ENCODE data around the gene GTPBP6.
"Not testable (repeated sequence)": the region's sequence is repeated elsewhere in the genome, so short reads cannot be mapped to it uniquely, and the experiment has no call there.

GTPBP6 gene

DNA sequence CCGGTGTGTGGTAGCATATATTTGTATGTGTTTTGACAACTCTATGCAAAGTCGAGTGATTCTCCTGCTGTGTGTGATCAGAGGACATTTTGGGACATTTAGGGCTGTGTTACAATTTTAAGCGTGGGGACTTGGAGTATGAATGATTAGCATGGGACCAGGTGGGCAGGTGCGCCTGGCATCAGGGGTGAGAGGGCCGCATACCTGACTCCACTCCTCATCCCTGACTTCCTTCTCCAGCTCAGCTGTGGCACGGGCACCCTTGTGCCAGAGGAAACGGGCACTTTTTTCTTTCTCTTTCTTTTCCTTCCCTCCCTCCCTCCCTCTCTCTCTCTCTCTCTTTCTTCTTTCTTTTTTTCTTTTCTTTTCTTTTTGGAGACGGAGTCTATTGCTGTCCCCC lies 53.1 kb downstream of the GTPBP6 start:
- DNase-seq (ENCODE audit: low read depth in 2 of 2, low spot score in 1 of 2), result no peak

DNA sequence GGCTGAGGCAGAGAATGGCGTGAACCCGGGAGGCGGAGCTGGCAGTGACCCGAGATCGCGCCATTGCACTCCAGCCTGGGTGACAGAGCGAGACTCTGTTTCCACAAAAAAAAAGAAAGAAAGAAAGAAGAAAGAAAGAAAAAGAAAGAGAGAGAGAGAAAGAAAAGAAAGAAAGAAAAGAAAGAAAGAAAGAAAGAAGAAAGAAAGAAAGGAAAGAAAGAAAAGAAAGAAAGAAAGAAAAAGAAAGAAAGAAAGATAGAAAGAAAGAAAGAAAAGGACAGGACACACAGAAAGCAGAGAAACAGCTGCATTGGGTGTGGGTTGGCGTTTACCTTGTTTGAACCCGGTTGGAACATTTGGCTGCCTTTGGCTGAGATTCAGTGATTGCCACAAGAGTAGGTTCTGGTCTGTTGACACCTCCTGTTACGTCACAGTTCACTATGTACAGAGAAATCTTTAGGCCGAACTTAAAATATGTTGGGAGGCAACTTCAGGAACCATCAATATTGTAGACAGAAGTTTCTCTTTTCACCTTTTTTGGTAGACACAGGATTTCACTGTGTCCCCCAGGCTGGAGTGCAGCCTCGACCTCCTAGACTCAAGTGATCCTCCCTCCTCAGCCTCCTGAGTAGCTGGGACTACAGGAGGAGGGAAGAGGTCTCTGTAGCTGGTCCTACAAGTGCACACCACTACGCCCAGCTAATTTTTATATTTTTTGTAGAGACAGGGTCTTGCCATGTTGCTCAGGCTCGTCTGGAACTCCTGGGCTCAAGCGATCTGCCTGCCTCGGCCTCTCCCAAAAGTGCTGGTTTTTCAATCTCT lies 53.8 kb downstream of the GTPBP6 start:
- DNase-seq (ENCODE audit: low read depth in 2 of 2, low spot score in 1 of 2), result no peak

DNA sequence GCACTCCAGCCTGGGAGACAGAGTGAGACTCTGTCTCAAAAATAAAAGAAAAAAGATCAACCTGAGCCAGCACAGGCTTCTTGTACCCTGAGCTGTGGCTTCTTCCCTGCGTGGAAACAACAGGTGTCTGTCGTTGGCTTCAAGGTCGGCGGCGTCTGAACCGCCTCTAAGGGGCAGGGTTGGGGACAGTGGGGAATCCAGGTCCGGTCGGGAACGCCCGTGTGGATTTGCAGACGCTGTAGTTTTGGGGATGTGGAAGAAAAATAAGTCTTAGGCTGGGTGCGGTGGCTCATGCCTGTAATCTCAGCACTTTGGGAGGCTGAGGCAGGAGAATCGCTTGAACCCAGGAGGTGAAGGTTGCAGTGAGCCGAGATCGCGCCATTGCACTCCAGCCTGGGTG lies 54.6 kb downstream of the GTPBP6 start:
- not testable (repeated sequence) for DNase-seq (ENCODE audit: low read depth in 2 of 2, low spot score in 1 of 2)

DNA sequence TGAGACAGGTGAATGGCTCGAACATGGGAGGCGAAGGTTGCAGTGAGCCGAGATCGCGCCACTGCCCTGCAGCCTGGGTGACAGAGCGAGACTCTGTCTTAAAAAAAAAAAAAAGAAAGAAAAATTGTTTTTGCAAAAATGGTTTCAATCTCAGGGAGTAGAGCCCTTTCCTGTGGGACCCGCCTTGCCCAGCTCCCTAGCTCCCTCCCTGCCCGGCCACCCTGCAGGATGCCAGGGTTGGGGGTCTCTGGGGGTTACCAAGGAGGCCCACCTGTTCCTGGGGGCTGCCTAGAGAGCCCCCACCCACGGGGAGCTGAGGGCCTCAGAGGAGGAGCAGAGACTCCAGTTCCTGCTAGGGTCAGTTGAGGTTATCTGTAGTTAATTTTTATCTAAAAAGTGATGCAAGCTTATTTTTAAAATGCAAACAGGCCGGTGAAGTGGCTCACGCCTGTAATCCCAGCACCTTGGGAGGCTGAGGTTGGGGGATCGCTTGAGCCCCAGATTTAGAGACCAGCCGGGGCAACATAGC lies 56.2 kb downstream of the GTPBP6 start:
- DNase-seq (ENCODE audit: low read depth in 2 of 2, low spot score in 1 of 2), result no peak

DNA sequence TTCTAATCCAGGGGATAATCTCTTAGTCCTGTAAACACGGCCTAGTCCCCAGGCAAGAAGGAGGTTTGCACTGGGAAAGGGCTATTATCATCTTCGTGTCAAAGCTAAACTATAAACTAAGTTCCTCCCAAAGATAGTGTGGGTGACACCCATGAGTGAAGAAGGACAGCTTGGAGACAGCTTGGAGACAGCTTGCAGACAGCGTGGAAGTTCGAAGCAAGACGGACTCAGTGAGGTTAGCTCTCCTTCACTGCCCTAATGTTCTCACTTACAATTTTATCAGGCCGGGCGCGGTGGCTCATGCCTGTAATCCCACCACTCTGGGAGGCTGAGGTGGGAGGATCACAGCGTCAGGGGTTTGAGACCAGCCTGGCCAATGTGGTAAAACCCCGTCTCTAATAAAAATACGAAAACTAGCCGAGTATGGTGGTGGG lies 56.7 kb downstream of the GTPBP6 start:
- DNase-seq (ENCODE audit: low read depth in 2 of 2, low spot score in 1 of 2), result no peak

DNA sequence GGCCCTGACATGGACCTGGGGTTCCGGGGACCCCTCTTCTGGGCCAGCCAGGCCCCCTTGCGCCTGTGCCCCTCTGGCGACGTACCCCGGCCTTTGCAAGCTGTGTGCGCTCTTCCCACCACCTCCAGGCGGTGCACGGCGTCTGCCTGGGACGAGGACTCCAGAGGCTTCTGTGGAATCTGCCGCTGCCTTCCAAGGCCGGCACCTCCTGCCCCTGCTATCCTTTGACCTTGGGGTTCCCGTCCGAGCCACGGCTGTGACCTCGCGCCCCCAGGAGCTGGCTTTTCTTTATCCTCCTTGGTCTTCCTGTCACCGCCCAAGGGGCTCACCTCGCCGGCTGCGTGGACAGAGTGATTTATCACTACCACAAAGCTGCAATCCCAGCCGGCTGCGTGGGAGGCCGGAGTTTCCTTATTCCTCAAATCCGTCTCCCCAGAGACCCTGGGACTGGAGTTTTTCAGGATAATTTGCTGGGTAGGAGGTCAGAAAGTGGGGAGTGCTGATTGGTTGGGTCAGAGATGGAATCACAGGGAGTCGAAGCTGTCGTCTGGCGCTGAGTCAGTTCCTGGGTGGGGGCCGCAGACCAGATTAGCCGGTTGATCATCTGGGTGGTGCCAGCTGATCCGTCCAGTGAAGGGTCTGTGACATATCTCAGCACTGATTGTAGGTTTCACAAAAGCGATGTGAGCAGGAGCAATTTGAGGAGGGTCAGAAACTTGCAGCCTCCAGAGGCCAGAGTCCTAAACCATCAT lies 57.3 kb downstream of the GTPBP6 start:
- DNase-seq (ENCODE audit: low read depth in 2 of 2, low spot score in 1 of 2), result no peak

DNA sequence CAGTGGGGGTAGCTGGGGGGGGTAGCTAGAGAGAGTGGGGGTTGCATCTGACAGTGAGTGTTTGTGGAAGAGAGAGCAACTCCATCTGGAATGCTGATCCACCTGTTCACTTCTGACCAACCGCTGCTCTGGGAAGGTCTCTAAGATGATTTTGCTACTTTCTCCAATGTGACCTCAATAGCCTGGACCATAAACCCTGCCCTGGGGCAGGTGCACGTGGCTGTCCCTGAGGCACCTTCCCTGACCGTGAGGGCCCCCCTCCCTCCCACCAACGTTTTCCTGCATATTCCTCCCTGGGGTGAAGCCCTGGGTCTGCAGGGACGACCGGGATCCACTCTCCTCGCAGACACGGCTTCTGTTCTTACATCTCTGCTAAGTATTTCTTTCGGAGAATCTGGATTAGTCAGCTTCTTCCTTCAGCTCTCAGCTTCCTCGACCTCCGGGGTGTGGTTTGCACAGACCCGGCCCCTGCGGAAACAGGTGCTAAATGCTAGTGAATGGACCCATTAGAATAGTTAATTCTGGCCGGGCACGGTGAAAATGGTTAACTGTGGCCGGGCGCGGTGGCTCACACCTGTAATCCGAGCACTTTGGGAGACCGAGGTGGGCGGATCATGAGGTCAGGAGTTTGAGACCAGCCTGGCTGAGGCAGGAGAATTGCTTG lies 58.8 kb downstream of the GTPBP6 start:
- DNase-seq (ENCODE audit: low read depth in 2 of 2, low spot score in 1 of 2), result no peak

DNA sequence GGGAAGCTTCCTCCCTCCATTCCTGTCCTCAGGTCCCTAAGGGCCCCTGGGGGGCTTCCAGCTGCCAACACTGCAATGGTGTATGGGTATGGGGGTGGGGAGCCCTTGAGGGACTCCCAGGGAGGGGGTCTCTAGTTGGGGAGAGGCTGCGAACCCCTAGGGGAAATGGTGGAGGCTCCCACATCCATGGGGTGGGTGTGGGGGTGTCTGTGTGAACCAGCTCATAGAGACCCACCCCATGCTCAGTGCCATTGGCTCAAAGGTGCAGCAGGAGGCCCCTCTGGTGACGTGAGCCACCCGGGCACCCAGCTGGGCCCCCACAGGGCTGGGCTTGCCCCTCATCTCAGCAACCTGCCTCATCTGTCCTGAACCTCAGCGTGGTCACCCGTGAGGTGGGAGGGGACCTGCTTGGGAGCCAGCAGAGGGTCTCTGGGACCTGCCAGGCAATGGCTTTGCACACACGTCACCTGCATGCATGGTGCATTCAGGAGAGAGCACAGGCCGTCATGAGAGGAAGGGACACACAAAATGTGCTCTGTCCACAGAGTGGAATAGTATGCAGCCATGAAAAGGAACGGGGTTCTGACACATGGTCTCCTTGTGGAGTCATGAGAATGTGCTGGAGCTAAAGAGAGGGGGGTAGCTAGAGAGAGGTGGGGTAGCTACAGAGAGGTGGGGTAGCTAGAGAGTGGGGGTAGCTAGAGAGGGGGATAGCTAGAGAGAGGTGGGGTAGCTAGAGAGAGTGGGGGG lies 60.1 kb downstream of the GTPBP6 start:
- no peak for DNase-seq (ENCODE audit: low read depth in 2 of 2, low spot score in 1 of 2)

DNA sequence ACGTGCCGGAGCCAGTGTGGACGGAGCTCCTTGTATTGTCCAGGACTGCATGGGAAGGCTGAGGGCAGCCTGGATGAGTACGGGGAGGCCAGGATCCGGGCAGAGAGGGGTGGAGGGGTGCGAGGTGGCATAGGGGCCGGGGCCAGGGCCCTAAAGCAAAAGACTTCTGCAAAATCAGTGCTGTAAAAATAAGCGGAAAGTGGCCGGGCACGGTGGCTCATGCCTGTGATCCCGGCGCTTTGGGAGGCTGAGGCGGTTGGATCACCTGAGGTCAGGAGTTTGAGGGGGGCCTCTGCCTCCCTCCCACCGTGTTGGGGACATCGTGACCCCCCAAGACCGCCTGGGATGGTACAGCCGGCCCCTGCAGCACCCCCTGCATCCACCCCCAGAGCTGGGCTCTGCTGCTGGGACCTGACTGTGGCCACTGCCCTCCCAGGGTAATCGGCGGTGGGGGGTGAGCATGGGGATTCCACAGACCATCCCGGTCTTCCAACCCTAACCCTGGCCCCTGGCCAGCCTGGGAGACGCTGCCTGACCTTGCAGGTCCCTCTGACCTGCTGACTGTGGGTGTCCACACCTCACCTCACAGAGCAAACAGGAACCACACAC lies 60.8 kb downstream of the GTPBP6 start:
- DNase-seq (ENCODE audit: low read depth in 2 of 2, low spot score in 1 of 2), result no peak

DNA sequence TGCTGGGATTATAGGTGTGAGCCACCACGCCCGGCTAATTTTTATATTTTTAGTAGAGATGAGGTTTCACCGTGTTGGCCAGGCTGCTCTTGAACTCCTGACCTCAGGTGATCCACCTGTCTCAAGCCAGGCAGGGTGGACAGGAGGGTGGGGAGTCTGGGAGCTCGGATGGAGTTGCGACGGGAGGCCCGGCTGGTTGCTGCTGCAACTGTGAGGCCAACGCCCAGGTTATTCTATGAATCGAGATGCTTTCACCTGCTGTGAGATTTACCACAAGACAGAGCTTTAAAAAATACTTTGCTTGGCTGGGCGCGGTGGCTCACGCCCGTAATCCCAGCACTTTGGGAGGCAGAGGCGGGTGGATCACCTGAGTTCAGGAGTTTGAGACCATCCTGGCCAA lies 61.5 kb downstream of the GTPBP6 start:
- DNase-seq (ENCODE audit: low read depth in 2 of 2, low spot score in 1 of 2), result not testable (repeated sequence)

DNA sequence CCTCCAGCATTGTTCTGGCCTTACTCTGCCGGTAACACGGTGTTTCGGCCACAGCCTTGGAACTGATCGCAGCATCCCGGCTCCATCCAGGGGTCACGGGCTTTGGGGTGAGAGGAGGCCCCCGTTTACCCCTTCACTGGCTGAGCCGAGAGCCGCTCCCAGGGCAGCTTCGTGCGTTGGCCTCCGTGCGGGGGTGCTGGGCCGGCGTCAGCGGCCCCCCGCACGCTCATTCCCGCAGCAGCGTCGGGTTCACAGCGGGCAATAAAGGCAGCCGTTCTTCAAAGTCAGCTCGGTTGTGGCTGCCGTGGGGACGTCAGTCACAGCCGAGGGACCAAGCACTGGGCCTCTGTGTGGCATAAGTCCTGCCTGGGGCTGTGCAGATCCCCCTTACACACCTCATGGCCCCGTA lies 62.7 kb downstream of the GTPBP6 start:
- DNase-seq (ENCODE audit: low read depth in 2 of 2, low spot score in 1 of 2), result no peak

Data from stimulated activated CD8-positive, alpha-beta memory T cell treated with anti-CD3 and anti-CD28 coated beads, Interleukin-4, amount 100 ng/mL, for 4 hours (primary cell).